ENCODE results near the gene TBC1D14. TPM values are rescaled to one million over a fixed set of nuclear protein-coding genes. Genes with fewer than 3 reads are reported as not detected.

TBC1D14 gene
- total and polyA plus RNA-seq, 4 donors: 12.9 to 59.7 (median 25.9) TPM

DNA sequence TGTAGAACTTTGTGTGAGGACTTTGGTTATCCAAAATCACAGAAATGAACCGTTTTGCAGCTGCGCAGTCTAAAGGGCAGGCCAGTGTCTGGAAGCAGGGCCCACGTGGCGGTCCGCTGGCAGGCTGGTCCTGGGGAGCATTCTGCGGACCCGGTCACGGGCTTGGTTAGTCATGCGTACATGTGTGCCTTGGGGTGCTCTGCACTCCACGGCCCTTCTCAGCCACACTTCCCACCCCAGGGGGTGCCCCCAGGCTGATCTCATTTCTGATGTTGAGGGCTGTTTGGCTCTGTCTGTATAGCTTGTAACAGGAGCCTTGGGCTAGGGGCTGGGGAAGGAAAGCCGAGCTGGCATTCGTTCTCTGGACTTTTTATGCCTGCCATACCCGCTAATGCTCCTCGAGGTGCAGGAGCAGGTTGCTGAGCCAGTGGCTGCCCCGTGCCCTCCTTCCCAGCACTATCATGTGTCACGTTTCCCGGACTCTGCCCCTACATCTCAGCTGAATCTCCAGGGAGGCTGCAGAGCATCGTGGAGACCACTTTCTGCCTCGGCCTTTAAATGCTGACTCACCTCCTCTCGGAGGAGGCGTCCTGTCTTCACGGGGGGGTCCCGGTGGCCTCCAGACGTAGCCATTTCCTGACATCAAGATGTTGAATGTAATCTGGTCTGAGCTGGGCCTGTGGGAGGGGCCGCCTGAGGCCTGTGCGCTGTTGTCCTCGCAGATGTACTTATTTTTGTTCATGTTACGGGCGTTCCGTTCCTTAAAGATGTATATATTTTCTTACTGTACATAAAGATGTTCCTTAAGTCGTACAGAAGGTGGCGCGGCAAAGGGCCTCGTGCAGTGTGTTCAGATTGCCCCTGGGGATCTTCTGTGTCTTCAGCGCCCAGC is 122.2 kb downstream of the TBC1D14 start:
- H3K4me3 ChIP-seq (ENCODE audit: low read length in 2 of 2): no peak overlapping the region
- no peaks in the 10 kb centered on the region for H3K9me3 ChIP-seq (ENCODE audit: control insufficient read depth, low read length)
- no peak overlapping the region for H3K27ac ChIP-seq (ENCODE audit: low read depth in 1 of 2, low read length in 2 of 2)
- H3K27me3 ChIP-seq (ENCODE audit: control insufficient read depth in 1 of 2, insufficient read depth in 2 of 2, low read length in 1 of 2): no peaks in the 10 kb centered on the region
- ATAC-seq (ENCODE audit: low FRiP score) (no peak), DNase-seq (no peak)
- H3K4me1 ChIP-seq (ENCODE audit: control insufficient read depth in 1 of 2, insufficient read depth in 2 of 2, low read length in 2 of 2): no peaks in the 10 kb centered on the region
- intact Hi-C loops (cut with DNase I): no loop called here
- 86 to 88% methylated on average over 35 of the region's 35 CpGs for WGBS, 2 donors
- no peaks in the 10 kb centered on the region for H3K36me3 ChIP-seq (ENCODE audit: control insufficient read depth in 1 of 2, insufficient read depth in 2 of 2, low read length in 1 of 2)

DNA sequence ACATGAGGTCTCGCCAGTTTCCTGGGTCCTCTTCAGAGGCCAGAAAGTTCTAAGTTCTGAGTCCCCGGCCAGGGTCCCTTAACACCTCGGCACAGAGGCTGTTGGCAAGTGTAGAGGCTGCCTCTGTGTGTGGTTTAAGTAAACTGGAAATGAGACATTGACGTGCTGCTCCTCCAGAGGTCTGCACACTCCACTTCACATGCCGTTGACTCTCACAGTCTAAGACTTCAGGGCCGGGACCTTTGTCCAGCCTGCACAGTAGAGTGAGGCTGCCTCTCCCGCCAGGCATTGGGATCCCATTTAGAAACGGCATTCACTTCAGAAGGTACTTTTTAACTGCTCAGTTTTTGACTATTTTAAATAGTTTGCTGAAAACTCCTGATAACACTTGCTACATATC is 123.0 kb downstream of the TBC1D14 start:
- H3K36me3 ChIP-seq (ENCODE audit: control insufficient read depth in 1 of 2, insufficient read depth in 2 of 2, low read length in 1 of 2): no peaks in the 10 kb centered on the region
- WGBS, 2 donors: 82 to 87% methylated on average over 8 of the region's 8 CpGs

DNA sequence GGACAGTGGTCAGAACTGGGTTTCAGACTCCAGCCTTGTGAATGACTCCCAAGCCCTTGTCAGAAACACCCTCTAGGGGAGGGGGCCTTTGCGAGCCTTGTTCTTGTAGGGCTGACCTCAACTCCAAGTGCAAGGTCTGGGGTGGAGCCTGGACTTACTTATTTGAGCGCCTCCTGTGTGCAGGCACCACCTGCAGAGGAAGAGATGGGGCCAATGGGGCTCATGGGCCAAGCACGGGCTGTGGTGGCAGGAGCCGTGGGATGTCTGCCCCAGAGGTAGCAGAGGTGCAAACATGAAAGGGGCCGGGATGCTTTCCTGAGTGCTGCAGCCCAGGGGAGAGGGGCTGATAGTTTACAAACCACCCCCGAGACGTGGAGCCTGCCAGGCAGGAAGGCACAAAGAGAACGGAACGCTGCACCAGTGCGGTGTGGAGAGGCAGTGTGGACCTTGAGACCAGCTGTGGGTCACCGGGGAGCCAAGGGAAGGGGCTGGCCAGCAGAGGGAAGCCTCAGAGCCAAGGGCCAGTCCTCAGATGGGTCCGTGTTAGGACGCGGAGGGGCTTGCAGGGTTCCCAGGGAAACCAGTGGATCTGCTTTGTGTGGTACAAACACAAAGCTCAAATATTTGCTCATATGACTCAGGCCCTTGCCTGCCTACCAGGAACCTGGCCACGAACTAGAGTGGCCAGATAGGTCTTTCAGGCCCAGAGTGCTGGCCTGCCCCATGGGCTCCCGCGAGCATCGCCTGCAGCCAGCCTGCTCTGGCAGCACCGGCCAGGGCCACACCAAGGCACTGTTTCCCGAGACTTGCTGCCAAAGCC is 124.8 kb downstream of the TBC1D14 start:
- Histone ChIP-seq H3K4me1 (ENCODE audit: control insufficient read depth in 1 of 2, insufficient read depth in 2 of 2, low read length in 2 of 2) (no peaks in the 10 kb centered on the region), H3K27ac (ENCODE audit: low read depth in 1 of 2, low read length in 2 of 2) (peak overlapping the region in 1 of 2 donors; percentile 28), H3K27me3 (ENCODE audit: control insufficient read depth in 1 of 2, insufficient read depth in 2 of 2, low read length in 1 of 2) (no peaks in the 10 kb centered on the region), H3K36me3 (ENCODE audit: control insufficient read depth in 1 of 2, insufficient read depth in 2 of 2, low read length in 1 of 2) (no peaks in the 10 kb centered on the region), H3K4me3 (ENCODE audit: low read length in 2 of 2) (no peak overlapping the region), H3K9me3 (ENCODE audit: control insufficient read depth, low read length) (no peaks in the 10 kb centered on the region)
- ATAC-seq (ENCODE audit: low FRiP score) (peak; percentile 47), DNase-seq (peak; percentile 55 to 56)
- WGBS, 2 donors: 43 to 47% methylated on average over 20 of the region's 20 CpGs
- intact Hi-C loops (cut with DNase I): no loop called here

More for the DNA sequence above, 123.0 kb downstream of the TBC1D14 start:
- no peak overlapping the region for H3K27ac ChIP-seq (ENCODE audit: low read depth in 1 of 2, low read length in 2 of 2)
- no peaks in the 10 kb centered on the region for H3K27me3 ChIP-seq (ENCODE audit: control insufficient read depth in 1 of 2, insufficient read depth in 2 of 2, low read length in 1 of 2)
- ATAC-seq (ENCODE audit: low FRiP score) (no peak), DNase-seq (no peak)
- no peaks in the 10 kb centered on the region for H3K9me3 ChIP-seq (ENCODE audit: control insufficient read depth, low read length)
- H3K4me3 ChIP-seq (ENCODE audit: low read length in 2 of 2): no peak overlapping the region
- no peaks in the 10 kb centered on the region for H3K4me1 ChIP-seq (ENCODE audit: control insufficient read depth in 1 of 2, insufficient read depth in 2 of 2, low read length in 2 of 2)
- intact Hi-C loops (cut with DNase I): no loop called here

DNA sequence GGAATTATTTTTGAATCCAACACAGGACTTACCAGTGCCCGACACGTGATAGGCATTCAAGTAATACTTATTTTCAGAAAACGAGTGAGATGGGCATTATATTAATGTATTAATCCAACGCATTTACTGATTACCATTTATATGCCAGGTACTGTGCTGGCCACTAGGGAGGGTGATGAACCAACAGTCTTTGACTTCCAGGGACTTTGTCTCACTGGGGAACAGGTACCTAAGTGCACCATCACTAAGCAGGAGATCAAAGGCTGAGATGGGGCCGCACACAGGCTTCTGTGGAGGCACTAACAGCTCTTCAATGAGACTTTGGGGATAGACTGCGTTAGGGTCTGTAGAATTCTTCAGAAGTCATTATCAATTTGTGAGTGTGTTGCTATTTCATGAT is 127.8 kb downstream of the TBC1D14 start:
- no peak overlapping the region for H3K27ac ChIP-seq (ENCODE audit: low read depth in 1 of 2, low read length in 2 of 2)
- H3K36me3 ChIP-seq (ENCODE audit: control insufficient read depth in 1 of 2, insufficient read depth in 2 of 2, low read length in 1 of 2): no peaks in the 10 kb centered on the region
- H3K4me3 ChIP-seq (ENCODE audit: low read length in 2 of 2): no peak overlapping the region
- DNase-seq: no peak
- intact Hi-C loops (cut with DNase I): no loop called here
- WGBS, 2 donors: 69 to 86% methylated on average over 6 of the region's 6 CpGs
- no peaks in the 10 kb centered on the region for H3K4me1 ChIP-seq (ENCODE audit: control insufficient read depth in 1 of 2, insufficient read depth in 2 of 2, low read length in 2 of 2)
- H3K27me3 ChIP-seq (ENCODE audit: control insufficient read depth in 1 of 2, insufficient read depth in 2 of 2, low read length in 1 of 2): no peaks in the 10 kb centered on the region
- no peak for ATAC-seq (ENCODE audit: low FRiP score)
- H3K9me3 ChIP-seq (ENCODE audit: control insufficient read depth, low read length): no peaks in the 10 kb centered on the region

DNA sequence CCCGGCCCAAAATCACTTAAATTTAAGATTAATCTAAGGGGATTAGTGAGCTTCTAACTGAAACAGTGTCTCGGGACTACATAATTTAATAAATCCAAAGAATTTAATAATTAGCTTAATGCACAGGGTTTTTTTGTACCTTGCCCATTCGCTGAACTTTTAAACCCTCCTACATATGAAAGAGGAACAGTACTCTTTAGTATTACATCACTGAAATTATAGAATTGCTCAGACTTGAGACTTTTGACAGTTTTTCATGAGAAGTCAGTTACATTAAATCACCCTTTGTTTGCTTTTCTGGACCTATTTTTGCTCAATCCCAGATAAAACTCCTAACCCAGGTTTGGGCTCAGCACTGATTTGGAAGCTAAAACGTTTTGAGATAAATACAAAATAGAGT is 131.1 kb downstream of the TBC1D14 start:
- DNase-seq: no peak
- H3K4me1 ChIP-seq (ENCODE audit: control insufficient read depth in 1 of 2, insufficient read depth in 2 of 2, low read length in 2 of 2): no peaks in the 10 kb centered on the region
- ATAC-seq (ENCODE audit: low FRiP score): no peak
- intact Hi-C loops (cut with DNase I): loop anchor here (5.0 kb wide), 2 partner anchors 53 to 323 kb away; partner anchors contain the start of gene BLOC1S4 (in 1 of the 2)
- H3K27me3 ChIP-seq (ENCODE audit: control insufficient read depth in 1 of 2, insufficient read depth in 2 of 2, low read length in 1 of 2): no peaks in the 10 kb centered on the region
- WGBS, 2 donors: 81 to 86% methylated on average over 4 of the region's 4 CpGs
- no peak overlapping the region for H3K27ac ChIP-seq (ENCODE audit: low read depth in 1 of 2, low read length in 2 of 2)
- no peaks in the 10 kb centered on the region for H3K9me3 ChIP-seq (ENCODE audit: control insufficient read depth, low read length)
- H3K36me3 ChIP-seq (ENCODE audit: control insufficient read depth in 1 of 2, insufficient read depth in 2 of 2, low read length in 1 of 2): no peaks in the 10 kb centered on the region
- no peak overlapping the region for H3K4me3 ChIP-seq (ENCODE audit: low read length in 2 of 2)

DNA sequence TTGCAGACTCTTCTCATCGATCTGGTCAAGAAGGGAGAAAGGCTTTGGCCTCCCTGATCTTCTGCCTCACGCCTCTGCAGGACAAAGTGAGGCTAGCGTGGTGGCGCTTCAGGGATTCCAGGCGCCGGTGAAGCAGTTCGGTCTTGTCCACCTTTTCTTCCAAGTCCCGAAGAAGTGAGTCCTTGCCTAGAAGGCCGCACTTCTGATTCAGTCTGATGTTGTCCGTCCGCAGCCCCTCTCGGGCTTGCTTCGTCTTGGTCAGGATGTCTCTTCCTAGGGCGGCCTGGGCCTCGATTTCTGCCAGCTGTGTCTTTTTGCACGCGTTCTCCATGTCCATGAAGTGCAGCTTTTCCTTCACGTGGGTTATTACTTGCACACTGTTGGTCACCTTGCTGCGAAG is 131.6 kb downstream of the TBC1D14 start:
- Histone ChIP-seq H3K27ac (ENCODE audit: low read depth in 1 of 2, low read length in 2 of 2) (no peak overlapping the region), H3K27me3 (ENCODE audit: control insufficient read depth in 1 of 2, insufficient read depth in 2 of 2, low read length in 1 of 2) (no peaks in the 10 kb centered on the region), H3K4me3 (ENCODE audit: low read length in 2 of 2) (no peak overlapping the region), H3K4me1 (ENCODE audit: control insufficient read depth in 1 of 2, insufficient read depth in 2 of 2, low read length in 2 of 2) (no peaks in the 10 kb centered on the region), H3K36me3 (ENCODE audit: control insufficient read depth in 1 of 2, insufficient read depth in 2 of 2, low read length in 1 of 2) (no peaks in the 10 kb centered on the region), H3K9me3 (ENCODE audit: control insufficient read depth, low read length) (no peaks in the 10 kb centered on the region)
- WGBS, 2 donors: 93 to 96% methylated on average over 19 of the region's 19 CpGs
- intact Hi-C loops (cut with DNase I): loop anchor here (5.0 kb wide), 2 partner anchors 54 to 324 kb away; partner anchors contain the start of gene BLOC1S4 (in 1 of the 2)
- ATAC-seq (ENCODE audit: low FRiP score) (no peak), DNase-seq (no peak)

DNA sequence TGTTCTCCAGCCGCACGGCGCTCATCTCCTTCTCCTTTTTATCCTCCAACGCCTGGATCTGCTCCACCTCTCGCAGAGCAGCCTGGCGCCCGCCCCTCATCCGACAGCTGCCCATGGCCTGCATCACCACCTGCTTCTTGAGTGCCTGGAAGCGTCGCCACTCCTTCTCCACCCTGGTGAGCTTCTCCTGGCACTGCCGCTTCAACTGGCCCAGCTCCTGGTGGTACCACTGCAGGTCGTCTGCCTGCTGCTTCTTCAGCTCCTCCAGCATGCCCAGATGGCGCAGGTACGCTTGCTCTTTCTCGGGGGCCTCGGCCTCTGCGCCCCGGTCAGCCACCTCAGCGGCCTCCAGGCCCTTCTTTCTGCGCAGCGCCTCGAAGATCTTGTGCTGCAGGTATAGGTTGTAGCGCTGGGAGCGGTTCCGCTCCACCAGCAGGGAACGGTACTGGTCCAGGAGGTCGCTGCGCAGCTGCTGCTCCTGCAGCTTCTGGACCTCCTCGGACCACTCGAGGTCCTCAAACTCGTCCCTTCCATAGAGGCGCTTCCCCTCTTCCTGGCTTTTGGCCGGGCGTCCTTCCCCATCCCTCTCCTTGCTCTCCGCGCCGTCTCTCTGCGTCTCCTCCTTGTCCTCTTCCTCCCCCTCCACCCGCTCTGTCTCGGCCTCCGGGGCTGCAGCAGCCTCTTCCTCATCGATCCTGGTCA is 132.3 kb downstream of the TBC1D14 start:
- intact Hi-C loops (cut with DNase I): loop anchor here (2.0 to 5.0 kb wide), 3 partner anchors 27 to 325 kb away; partner anchors contain the start of genes BLOC1S4 (in 1 of the 2) and GRPEL1 (in 1 of the 2)
- ATAC-seq (ENCODE audit: low FRiP score) (peak; percentile 0), DNase-seq (no peak)

More for the DNA sequence above, 132.3 kb downstream of the TBC1D14 start:
- Histone ChIP-seq H3K27ac (ENCODE audit: low read depth in 1 of 2, low read length in 2 of 2) (peak overlapping the region in 1 of 2 donors; percentile 53), H3K27me3 (ENCODE audit: control insufficient read depth in 1 of 2, insufficient read depth in 2 of 2, low read length in 1 of 2) (no peaks in the 10 kb centered on the region), H3K36me3 (ENCODE audit: control insufficient read depth in 1 of 2, insufficient read depth in 2 of 2, low read length in 1 of 2) (no peaks in the 10 kb centered on the region), H3K4me1 (ENCODE audit: control insufficient read depth in 1 of 2, insufficient read depth in 2 of 2, low read length in 2 of 2) (no peaks in the 10 kb centered on the region), H3K4me3 (ENCODE audit: low read length in 2 of 2) (peak overlapping the region; percentile 18 to 60), H3K9me3 (ENCODE audit: control insufficient read depth, low read length) (no peaks in the 10 kb centered on the region)
- WGBS, 2 donors: 21 to 24% methylated on average over 42 of the region's 42 CpGs
